GDM1 (cell line): Measurements from ENCODE around the gene CDX2.

Experiments used
- DNase-seq: peaks from one replicate; lab custom pipeline; 2025; lab: John Stamatoyannopoulos, UW

CDX2 gene

GRCh38 chr13:27917121-27917947 is 51.8 kb downstream of the CDX2 start:
- DNase-seq, result no peak

- no peak for DNase-seq
Measured at GRCh38 chr13:27915301-27916207, 53.6 kb downstream of the CDX2 start.

- no peak for DNase-seq
Measured at GRCh38 chr13:27913160-27913559, 56.0 kb downstream of the CDX2 start.

GRCh38 chr13:27911521-27911920 is 57.6 kb downstream of the CDX2 start:
- DNase-seq, result no peak
